GM19467 (cell line): Measurements from ENCODE around the gene CCDC57.

ENCODE experiments used
- ATAC-seq: cut with Tn5 transposase; IDR thresholded peaks from one replicate; pipeline ENCODE4 v1.9.1; 2021; ENCODE audit warnings: mild to moderate bottlenecking, moderate library complexity; ENCODE audit not compliant: unreplicated experiment

The CCDC57 gene

DNA sequence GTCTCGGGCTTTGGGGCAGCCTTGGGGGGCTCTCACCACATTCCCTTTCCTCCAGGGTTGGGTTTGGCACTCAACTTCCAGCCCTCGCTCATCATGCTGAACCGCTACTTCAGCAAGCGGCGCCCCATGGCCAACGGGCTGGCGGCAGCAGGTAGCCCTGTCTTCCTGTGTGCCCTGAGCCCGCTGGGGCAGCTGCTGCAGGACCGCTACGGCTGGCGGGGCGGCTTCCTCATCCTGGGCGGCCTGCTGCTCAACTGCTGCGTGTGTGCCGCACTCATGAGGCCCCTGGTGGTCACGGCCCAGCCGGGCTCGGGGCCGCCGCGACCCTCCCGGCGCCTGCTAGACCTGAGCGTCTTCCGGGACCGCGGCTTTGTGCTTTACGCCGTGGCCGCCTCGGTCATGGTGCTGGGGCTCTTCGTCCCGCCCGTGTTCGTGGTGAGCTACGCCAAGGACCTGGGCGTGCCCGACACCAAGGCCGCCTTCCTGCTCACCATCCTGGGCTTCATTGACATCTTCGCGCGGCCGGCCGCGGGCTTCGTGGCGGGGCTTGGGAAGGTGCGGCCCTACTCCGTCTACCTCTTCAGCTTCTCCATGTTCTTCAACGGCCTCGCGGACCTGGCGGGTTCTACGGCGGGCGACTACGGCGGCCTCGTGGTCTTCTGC, 24.6 kb upstream of the CCDC57 start:
- no peak for ATAC-seq

DNA sequence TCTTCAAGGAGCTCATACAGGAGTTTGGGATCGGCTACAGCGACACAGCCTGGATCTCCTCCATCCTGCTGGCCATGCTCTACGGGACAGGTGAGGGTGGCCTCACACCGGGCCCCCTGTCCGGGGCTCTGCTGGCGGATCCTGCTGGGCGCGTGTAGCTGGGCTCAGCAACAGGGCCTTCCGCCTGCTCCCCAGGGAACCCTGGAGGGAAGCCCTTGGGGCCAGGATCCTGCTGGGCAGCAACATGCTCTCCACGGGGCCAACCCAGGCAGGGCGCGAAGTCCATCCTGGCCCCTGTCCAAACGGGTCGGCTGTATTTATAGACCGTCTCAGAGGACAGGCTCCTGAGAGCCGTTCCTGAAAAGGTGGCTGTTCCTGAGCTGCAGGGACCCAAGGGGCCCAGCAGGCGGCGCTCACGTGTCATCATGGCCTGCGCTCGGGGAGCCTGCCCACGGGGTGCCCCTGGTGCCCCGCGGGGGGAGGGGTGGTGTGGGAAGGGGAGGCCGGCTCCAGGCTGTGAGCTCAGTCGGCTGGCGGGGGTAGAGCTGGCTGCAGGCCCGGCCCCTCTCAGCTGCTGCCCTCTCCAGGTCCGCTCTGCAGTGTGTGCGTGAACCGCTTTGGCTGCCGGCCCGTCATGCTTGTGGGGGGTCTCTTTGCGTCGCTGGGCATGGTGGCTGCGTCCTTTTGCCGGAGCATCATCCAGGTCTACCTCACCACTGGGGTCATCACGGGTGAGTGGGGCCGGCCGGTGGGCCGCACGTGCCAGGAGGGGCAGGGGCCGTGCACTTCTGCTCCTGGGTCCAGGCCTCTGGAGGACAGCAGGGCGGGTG, 23.7 kb upstream of the CCDC57 start:
- ATAC-seq = no peak

DNA sequence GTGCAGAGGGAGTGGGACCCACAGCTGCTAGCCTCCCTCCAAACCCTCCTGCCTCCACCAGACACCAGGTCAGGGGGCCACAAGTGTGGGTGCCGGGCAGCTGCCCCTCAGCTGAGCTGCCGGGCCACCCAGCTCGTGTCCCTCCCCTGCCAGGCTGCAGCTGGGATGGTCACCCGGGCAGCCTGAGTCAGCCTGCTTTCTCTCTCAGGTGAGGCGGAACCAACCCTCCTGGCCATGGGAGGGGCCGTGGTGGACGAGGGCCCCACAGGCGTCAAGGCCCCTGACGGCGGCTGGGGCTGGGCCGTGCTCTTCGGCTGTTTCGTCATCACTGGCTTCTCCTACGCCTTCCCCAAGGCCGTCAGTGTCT, 23.1 kb upstream of the CCDC57 start:
- ATAC-seq = no peak

DNA sequence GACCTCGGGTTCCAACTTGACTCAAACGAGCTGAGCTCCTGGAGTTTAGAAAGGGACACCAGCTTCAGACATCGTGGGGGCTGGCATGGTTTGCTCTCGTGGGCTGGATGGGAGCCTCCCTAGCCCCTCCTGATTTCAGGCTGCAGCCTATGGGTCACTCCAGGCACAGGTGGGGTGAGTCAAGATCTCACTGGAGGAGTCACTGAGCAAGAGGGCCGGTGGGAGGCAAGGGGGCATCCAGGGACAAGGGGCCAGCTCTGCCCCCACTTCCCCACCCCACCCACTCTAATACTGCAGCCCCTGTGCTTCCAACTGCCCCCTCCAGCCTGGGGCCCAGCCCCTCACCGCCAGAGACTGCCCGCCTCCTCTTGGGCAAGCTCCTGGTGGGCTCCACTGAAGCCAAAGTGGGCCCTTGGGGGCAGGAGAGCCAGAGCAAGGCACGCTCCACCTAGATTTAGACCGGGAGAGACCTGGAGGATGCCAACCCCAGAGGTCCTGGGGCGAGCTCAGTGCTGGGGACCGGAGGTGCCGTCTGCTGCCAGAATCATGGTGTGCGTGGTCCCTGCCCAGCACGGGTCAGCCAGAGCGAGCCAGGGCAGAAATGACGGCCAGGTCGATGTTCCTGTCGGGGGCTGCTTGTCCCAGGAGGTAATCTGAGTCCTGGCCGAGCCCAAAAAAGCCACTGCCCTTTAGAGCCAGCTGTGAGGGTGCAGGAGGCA, 22.6 kb upstream of the CCDC57 start:
- no peak for ATAC-seq

DNA sequence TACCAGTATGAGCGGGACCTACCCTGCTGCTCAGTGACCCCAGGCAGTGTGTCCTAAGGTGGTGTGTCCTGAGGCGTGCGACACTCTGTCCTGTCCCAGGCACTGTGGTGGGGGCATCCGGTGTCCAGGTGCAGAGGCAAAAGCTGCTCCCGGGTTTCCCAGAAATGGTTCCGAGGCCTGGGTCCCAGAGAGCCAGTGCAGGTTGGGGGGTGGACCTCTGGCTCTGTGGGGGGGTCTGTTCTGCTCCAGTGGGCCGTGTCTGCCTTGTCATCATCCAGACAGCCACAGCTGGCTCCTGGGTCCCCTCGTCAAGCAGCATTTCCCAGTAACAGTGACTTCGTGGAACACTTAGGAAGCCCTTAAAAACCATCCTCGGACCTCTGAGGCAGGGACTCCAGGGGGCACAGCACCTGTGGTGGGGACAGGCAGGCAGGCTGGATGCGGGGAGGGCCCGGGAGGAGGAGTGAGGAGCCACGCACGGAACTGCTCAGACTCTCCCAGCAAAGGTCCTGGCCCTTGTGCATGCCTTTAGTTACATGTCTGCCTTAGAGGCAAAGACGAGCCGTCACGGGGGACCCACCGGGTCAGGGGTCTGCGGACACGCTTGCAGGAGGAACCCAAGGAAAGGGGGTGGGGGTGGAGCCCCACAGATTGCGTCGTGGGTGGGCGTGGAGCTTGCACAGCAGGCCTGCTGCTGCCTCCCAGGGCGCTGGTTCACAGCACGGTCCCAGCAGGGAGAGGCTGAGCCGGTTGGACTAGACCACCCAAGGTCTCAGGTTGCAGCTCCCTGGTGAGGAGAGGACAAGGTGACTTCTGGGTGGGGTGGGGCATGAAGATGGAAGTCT, 21.8 kb upstream of the CCDC57 start:
- no peak for ATAC-seq

DNA sequence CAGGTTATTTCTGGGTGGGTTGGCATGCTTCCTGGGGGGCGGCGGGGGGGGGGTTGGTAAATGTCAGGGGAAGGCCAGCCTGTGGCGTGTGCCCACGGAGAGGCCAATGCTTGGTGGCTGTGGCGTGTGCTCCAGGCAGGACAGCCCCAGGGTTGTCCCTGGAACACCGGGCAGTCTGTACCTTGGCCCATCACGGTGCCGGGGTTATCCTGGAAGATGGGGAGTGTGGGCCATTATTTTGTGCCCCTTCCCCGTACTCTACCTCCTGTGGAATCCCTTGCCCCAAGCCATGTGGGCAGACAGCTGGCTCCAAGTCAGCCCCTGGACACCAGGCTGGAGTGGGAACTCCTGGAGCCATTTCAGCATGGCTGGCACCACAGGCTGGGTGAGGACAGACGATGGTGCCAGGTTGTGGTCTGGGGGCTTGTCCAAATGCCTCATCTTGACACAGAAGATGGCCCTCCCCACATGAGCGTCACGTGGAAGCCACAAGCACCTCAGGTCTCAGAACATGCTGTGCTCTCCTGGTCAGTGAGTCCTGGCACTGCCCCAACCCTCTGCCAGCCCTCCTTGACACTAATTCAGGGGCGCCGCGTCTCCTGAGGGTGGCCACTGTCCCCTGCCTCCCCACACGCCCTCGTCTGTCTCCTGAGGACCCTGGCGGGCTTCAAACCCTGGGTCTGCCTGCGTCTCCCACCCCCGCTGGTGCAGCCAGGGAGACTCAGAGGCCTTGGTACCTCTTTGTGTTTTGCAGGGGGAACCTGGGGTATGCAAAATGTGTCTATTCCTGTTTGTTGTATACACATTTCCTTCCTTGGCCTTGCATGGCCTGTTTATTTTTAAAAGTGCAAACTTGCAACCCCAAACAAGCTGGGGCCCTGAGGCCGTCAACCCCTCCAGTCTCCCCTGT, 20.5 kb upstream of the CCDC57 start:
- ATAC-seq = no peak

DNA sequence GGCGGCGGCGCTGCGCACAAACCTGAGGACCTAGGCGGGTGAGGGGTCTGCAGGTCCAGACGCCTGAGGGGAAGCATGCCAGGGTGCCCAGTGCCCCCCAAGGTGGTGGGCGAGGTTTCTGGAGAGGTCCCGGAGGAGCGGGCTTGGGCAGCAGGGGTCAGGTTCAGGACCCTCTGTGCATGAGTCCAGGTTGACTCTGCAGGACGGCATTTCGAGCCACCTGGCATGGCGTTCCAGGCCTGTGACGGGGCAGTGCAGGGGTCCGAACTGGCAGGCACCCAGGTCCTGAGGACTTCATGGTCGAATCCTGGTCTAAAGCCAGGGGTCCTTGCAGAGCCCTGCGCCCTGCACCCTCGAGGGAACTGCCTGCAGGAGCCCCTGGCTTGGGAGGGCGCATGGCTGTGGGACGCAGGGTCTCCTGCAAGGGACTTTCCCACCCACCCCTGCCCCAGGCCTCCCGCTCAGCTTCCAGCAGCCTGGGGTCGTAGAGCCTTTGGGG, 19.7 kb upstream of the CCDC57 start:
- no peak for ATAC-seq

DNA sequence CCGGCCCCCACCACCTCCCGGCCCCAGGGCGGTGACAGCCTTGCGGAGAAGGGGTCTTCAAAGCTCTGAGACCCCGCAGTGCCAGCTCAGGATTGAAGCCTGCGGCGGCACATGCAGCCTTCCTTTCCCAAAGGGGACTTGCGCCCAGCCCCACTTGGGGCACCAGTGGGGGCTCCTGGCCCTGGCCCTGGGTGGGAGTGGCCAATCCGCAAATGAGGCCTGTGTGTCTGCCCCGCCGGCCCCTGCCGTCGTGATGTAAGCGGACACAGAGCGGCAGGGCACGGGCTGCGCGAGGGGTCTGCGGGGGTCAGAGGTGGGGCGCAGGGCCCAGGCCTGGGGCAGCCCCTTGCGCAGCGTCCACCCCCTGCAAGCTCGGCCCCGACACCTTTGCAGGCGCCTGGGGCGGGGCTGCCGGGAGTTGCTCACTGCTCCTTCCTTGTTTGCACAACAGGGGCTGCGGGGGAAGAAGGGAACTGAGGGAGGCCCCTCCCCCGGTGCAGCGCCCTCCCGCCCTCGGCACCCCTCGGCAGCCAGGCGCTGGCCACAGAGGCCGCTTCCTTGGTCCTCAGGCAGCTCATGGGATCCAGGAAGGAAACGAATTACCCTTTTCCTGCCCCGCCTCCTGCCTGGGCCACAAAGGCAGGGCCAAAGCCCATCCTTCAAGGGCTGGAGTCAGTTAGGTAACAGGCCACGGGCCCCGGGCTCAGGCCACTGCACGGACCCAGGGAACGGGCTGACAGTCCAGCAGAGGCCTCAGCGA, 19.1 kb upstream of the CCDC57 start:
- no peak for ATAC-seq

DNA sequence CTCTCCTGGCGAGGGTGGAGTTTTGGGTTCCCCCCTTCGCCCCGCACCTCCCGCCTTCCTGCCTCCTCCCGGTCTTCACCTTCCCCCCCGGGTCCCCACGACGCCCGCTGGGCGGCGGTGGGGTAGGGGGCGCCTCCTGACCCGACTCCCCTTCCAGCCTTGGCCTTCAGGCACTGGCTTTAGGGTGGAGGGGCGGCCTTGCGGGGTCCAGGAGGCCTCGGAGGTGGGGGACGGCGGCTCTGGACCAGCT, 18.6 kb upstream of the CCDC57 start:
- no peak for ATAC-seq

DNA sequence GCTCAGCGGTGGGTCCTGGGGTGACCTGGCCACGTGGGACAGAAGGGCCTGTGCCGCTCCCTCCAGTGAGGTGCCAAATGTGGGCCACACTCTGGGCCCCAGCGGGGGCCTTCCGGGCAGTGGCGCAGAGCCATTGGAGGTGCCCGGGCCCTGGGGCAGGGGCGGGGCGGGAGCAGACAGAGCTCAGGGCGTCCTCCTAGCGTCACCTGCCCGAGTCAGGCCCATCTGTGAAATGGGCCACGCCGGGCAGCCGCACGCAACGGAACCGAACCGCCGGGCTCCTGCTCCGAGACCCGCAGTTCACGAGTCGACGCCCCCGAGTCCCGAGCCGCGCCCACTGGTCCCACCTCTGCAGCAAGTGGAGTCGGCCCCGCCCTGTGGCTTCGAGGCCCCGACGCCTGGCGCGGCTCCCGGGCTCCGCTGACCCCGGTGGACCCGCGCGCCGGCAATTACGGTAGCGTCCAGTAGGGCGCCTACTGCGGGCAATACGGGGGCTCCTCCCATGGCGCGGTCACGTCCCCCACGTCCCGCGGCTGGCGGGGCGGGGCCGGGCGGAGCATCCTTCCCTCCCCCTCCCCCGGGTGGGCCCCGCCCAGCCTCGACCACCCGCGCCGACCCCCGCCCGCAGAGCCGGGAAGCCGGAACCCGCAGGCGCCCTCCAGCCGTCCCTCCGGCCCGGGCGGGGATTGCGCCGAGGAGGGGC, 18.1 kb upstream of the CCDC57 start:
- peak; percentile 34 for ATAC-seq

DNA sequence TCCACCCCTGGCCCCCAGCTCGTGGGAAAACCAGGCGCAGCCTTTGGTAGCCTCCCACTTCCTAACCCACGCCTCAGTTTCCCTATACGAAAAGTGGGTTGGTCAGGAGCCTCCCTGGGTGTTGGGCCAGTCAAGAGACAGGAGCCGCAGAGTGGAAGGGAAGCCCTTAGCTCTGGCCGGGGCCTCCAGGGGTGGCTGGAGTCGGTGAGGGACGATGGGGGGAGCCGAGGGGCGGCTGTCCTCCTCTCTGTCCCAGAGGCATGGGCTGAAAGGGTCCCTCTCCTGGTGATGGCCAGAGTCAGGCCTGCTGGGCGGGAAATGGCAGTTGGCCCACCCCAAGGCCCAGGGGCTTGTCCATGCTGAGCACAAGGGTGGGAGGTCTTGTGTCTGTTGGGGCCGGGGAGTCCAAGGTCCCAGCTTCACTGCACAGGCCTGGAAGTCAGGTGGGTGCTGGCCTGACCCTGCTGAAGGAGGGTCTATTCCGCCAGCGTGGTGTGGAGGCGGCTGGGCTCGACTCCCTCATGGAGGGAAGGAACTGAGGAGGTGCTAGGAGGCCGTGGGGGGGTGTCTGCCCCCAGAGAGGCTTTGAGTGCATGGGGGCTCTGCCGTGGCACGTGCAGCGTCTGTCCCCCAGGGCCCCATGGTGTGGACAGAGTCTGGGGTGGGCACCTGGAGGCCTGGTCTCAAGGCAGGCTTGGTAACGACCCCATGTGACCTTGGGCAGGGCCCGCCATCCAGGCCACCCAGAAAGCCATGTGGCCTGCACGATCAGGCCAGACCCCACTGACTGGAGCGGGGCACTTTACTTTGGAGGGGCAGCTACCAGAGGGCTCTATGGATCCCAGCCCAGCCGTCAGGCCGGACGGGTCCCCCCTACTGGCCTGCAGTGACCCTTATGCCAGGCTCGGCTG, 17.3 kb upstream of the CCDC57 start:
- ATAC-seq = no peak

DNA sequence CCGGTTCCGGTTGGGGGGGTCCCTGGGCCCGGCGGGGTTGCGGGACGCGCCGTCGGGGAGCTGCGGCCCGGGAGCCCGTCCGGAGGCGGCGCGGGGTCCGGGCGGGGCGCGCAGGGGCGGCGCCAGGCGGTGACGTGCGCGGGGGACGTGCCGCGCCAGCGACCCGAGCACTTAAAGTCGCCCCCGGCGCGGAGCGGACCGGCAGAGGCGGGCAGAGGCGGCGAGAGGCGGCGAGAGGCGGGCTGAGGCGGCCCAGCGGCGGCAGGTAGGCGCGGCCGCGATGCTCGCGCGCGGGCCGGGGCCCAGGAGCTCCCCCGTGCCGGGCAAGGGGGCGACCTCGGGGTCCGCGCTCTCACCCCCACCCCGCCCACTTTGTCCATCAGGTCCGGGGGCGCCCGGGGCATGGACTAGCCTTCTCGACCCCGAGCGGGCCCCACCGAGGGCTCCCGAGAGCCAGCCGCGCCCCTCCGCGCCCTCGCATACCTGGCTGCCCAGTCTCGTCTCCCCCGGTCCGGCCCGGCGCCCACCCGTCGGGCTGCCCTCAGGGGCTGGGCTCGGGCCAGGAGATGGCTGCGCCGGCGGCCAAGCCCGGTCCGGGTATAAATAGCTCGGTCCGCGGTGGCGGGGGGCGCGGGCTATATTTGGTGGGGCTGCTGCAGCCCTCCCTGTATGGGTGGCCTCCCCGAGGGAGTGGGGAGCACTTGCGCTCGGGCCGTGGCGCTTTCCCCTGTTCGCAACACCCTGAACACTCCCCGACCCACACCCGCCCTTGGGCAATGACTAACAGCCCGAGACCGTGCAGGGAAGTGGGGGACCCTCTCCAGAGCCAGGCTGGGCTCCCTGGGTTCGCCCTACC, 16.4 kb upstream of the CCDC57 start, which contains the start of gene SLC16A3:
Gene SLC16A3, plus strand, starts transcription at position 201 of the 856 bp plus-strand sequence. CDS start 6,967 bp downstream, outside the sequence.
- peak; percentile 34 for ATAC-seq

DNA sequence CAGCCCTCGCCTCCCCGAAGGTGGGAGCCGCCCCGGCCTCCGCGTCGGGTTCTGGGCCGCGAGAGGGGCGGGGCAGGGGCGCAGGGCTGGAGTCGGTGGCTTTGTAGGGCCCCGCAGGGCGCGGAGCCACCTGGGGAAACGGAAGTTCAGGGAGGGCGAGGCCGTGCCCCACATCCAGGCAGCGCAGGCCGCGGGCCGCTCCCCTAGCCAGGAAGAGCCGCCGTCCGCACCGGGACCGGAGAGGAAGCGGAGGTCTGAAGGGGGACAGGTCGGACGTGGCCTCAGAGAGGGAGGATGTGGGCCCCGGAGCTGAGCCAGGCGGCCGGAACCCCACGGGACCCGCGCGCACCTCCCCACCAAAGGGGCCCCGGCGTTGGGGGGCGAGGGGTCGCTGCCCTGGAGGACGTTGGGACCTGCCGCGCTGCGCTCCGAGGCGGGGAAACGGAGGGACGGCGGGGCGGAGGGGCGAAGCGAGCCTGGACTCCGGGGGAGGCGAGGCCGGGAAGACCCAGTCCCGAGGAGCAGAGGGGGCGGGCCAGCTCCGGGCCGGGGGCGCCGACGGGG, 15.7 kb upstream of the CCDC57 start:
- ATAC-seq = peak; percentile 18

DNA sequence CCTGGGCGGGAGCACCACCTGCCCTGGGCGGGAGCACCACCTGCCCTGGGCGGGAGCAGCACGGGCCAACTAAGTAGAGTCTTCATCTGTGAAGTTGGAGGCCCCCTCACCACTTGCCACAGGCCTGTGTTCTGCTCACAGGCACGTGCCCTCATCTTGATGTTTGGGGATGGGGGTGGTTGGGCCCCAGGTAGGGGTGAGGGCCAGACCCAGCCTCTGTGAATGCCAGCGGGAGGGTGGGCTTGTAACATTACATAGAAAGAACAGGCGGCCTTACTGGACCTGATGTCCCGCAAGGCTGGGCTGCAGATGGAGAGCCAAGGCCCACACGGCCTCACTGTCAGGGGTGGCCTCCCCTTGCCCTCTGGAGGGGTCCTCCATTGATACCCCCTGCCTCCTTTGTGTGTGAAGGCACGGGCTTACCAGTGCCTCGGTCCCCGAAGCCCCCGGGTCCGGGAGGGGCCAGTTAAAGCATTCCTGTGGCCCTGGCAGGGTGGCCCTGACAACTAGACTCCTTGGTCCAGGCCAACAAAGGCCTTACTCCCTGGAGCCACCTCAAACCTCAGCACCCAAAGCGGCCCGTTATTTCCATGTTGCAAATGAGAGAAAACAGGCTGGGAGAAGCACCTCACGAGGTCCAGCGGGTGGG, 15.1 kb upstream of the CCDC57 start:
- ATAC-seq = no peak

DNA sequence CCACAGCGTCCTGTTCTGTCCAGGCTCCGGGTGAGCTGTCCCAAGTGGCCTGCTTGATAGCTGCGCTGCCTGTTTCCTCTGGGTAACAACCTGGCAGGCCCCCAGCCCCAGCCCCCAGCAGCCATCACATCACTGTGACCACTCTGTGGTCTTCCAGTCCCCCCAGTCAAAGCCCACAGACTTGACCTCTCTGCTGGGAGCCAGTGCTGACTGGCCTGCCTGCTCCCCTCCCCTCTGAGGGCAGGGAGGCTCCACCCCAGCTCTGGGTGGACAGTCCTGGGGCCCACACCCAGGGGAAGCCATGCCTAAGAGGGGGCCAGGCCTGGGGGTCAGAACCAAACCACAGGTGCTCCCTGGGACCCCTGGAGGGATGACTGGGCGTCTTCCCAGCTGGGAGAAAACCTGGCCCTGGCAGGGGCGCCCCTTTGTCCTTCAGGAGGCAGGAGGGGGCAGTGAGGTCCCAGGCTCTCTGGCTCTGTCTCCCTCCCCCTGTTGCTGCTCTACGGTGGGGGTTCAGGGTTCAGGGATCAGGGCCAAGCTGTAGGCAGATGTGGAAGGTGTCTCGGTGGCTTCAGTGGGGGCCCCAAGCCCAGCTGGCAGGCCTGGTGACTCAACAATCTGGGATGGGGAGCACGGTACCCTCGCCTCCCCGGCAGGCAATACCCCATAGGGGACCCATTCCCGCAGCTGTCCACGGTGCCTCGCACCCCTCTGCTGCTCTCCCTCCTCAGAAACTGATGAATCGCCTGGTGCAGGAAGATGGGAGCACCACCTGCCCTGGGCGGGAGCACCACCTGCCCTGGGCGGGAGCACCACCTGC, 14.4 kb upstream of the CCDC57 start:
- no peak for ATAC-seq
